Activated CD8-positive, alpha-beta memory T cell treated with anti-CD3 and anti-CD28 coated beads for 4 hours (primary cell): ENCODE results near the gene PRAMEF10.
"Not testable (repeated sequence)": the region's sequence is repeated elsewhere in the genome, so short reads cannot be mapped to it uniquely, and the experiment has no call there.

Experiments
- DNase-seq, 2 donors: peaks; one replicate each; pipeline ENCODE4 v3.0.0-alpha.2; 2020; ENCODE audit warnings: low read depth in 2 of 2

PRAMEF10 gene, protein sequence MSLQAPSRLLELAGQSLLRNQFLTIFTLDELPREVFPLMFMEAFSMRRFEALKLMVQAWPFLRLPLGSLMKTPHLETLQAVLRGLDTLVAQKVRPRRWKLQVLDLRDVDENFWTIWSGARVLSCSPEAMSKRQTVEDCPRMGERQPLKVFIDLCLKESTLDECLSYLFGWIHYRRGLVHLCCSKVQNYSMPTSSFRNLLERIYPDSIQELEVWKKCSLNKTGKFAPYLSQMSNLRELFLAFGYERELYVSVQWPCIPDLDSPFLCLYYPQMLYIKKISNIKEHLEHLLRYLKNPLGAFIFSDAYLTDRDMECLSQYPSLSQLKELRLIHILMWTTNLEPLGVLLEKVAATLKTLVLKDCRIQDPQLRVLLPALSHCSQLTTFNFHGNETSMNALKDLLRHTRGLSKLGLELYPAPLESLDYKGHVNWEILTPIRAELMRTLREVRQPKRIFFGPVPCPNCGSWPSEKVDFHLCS

DNA sequence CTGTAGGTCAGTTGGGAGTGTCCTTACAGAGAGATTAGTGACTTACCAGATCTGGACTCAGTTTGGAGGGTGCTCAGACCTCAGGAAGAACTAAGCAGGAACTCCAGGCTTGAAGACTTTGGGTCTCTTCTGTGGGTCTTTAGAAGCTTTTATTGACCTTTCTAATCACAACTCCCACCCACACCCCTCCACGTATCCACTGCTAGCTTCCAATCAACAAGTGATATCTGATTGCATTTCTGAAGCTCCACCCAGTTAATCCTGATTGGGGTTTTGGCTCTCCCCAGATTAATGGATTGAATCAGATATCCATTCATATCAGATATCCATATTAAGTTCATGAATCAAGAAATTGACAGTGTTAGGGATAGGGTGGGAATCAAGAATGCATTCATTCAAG lies at the start of gene PRAMEF10:
TSS of gene PRAMEF10 (minus strand) at position 101 of the 400 bp plus-strand sequence. CDS start 2,423 bp downstream, outside the sequence.
- DNase-seq, result not testable (repeated sequence)

DNA sequence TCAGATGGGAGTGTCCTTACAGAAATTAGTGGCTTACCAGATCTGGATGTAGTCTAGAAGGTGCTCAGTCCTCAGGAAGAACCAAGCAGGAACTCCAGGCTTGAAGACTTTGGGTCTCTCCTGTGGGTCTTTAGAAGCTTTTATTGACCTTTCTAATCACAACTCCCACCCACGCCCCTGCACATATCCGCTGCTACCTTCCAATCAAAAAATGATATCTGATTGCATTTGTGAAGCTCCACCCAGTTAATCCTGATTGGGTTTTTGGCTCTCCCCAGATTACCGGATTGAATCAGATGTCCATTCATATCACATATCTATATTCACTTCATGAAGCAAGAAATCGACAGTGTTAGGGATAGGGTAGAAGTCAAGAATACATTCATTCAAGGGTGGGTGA lies 49.4 kb upstream of the PRAMEF10 start, which contains the start of gene PRAMEF6:
TSS of gene PRAMEF6 (minus strand) at position 101 of the 400 bp plus-strand sequence. CDS start 5,062 bp downstream, outside the sequence.
- DNase-seq, result not testable (repeated sequence)

DNA sequence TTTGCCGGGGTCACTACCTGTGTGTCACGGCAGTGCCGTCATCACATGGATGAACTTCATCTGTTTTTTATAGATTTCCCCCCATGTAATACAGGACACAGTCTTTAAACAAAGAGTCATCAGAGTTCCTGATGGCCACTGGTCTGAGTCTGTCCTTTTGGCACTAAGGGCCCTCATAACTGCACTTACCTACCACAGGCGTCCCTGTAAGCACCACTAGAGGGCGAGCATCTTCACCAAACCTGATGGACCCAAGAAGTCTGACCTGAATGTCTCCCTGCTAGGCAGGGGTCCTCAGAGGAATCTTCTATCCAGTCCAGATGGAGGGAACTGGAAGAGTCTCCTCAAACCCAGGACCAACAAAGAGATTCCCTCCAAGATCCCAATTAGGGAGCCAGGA lies 26.3 kb upstream of the PRAMEF10 start:
- not testable (repeated sequence) for DNase-seq

DNA sequence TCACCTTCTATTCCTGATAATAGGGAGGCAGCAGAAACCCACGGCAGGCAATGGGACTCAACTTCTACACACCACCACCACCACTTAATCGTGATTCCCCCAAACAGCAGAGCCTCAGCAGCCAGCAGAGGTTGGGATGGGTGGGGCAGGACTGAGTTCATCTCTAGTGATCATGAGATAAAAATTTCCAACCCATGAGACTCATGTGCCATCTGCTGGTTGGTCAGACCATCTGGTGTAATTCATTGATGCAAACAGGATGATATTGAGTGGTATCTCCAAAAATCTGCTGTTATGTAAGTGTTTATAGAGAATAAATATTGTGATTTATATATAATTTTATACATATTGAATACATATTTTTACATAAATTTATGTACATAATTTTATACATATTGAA lies 23.7 kb upstream of the PRAMEF10 start:
- DNase-seq, result not testable (repeated sequence)

DNA sequence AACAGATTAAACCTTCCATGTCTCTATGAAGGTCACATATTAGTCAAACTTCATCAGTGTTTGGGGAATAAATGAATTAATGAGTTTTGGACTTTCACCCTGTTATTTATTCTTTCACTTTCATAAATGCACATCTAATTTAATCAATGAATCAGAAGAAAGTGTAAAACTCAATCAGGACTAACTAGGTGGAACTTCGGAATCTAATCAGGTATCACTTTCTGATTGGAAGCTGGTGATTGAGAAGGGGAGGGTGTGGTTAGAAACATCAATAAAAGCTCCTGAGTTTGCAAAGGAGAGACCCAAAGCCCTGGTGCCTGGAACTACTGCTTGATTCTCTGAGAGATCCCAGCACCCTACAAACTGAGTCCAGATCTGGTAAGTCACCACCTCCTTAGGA lies 18.2 kb upstream of the PRAMEF10 start, which contains the start of gene PRAMEF7:
TSS of gene PRAMEF7 (plus strand) at position 301 of the 400 bp plus-strand sequence. CDS start 1,083 bp downstream, outside the sequence.
- not testable (repeated sequence) for DNase-seq

GRCh38 chr1:12903793-12904572 lies 5.9 kb upstream of the PRAMEF10 start:
- not testable (repeated sequence) for DNase-seq

GRCh38 chr1:12899186-12899585 lies 1.1 kb upstream of the PRAMEF10 start:
- not testable (repeated sequence) for DNase-seq

GRCh38 chr1:12886101-12886500 lies 12.0 kb downstream of the PRAMEF10 start, which contains the start of gene PRAMEF4:
PRAMEF4 (minus strand) TSS chr1:12886201; CDS start chr1:12883394, 2,807 bp downstream.
- not testable (repeated sequence) for DNase-seq

DNA sequence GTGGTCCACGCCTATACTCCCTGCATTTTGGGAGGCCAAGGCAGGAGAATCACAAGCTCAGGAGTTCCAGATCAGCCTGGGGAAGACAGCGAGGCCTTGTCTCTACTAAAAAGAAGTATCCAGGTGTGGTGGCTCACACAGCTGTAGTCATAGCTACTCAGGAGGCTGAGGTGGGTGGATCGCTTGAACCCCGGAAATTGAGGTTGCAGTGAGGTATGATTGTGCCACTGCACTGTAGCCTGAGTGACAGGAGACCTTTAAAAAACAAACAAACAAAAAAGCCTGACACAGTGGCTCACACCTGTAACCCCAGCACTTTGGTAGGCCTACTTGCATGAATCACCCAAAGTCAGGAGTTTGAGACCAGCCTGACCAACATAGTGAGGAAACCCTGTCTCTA lies 19.6 kb downstream of the PRAMEF10 start:
- not testable (repeated sequence) for DNase-seq

- DNase-seq, result not testable (repeated sequence)
Observed at GRCh38 chr1:12863131-12863880, 34.8 kb downstream of the PRAMEF10 start.

GRCh38 chr1:12856786-12857185 lies 41.3 kb downstream of the PRAMEF10 start, which contains the start of gene PRAMEF2:
PRAMEF2 (plus strand) TSS chr1:12857086; CDS start chr1:12859010, 1,924 bp downstream.
- DNase-seq, result not testable (repeated sequence)

DNA sequence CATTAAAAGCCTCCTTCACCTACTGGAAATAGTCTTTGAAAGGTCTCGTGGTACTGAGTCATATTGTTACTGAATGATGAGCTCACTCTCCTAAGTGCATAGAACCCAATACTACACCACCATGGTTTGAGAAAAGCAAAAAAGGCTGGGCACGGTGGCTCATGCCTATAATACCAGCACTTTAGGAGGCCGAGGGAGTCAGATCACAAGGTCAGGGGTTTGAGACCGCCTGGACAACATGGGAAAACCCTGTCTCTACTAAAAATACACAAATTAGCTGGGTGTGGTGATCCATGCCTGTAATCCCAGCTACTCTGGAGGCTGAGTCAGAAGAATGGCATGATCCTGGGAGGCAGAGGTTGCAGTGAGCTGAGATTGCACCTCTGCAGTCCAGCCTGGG lies 46.3 kb downstream of the PRAMEF10 start:
- DNase-seq, result no peak

GRCh38 chr1:12848620-12849019 lies 49.5 kb downstream of the PRAMEF10 start, which contains the start of gene HNRNPCL1:
HNRNPCL1 (minus strand) TSS chr1:12848720; CDS start chr1:12848289, 431 bp downstream.
- DNase-seq, result not testable (repeated sequence)
